Neural progenitor cell (in vitro differentiated cells): Measurements from ENCODE around the gene TRABD2B. TPM values are rescaled to one million over a fixed set of nuclear protein-coding genes. Genes with fewer than 3 reads are reported as not detected.

Source experiments
- DNase-seq: peaks from one replicate; pipeline ENCODE4 v3.0.0-alpha.2; 2016; ENCODE audit warnings: low spot score
- H2AFZ ChIP-seq: fragments of 200-600 bp; sonication (generic); replicated peaks from 2 replicates; pipeline ENCODE4 v1.6.1; 2016; ENCODE audit warnings: antibody characterized with exemption
- H3F3A ChIP-seq: fragments of 200-600 bp; sonication (generic); 2 replicates; pipeline ENCODE4 v1.6.1; 2016; ENCODE audit warnings: antibody characterized with exemption, low read depth
- H3K27ac ChIP-seq: fragments of 200-600 bp; sonication (generic); 2 replicates; pipeline ENCODE4 v1.5.1; 2016; ENCODE audit warnings: mild to moderate bottlenecking
- H3K27me3 ChIP-seq: fragments of 200-600 bp; sonication (generic); 2 replicates; pipeline ENCODE4 v1.6.1; 2016; ENCODE audit warnings: mild to moderate bottlenecking, moderate library complexity
- H3K36me3 ChIP-seq: fragments of 200-600 bp; sonication (generic); 2 replicates; pipeline ENCODE4 v1.5.1; 2016
- H3K4me1 ChIP-seq: fragments of 200-600 bp; sonication (generic); 2 replicates; pipeline ENCODE4 v1.6.1; 2016; ENCODE audit warnings: mixed run types
- H3K4me2 ChIP-seq: fragments of 200-600 bp; sonication (generic); 2 replicates; pipeline ENCODE4 v1.6.1; 2016
- H3K4me3 ChIP-seq: fragments of 200-600 bp; sonication (generic); 2 replicates; pipeline ENCODE4 v1.5.1; 2016
- H3K79me2 ChIP-seq: fragments of 200-600 bp; sonication (generic); 2 replicates; pipeline ENCODE4 v1.6.1; 2016; ENCODE audit warnings: low read depth
- H3K9ac ChIP-seq: fragments of 200-600 bp; sonication (generic); 2 replicates; pipeline ENCODE4 v1.6.1; 2016
- H3K9me3 ChIP-seq: fragments of 200-600 bp; sonication (generic); 2 replicates; pipeline ENCODE4 v1.5.1; 2016; ENCODE audit warnings: low read depth
- H4K20me1 ChIP-seq: fragments of 200-600 bp; sonication (generic); 2 replicates; pipeline ENCODE4 v1.6.1; 2016; ENCODE audit warnings: low read depth
- H3K27ac Mint-ChIP-seq: 3 replicates; pipeline ENCODE4 v1.8.0; 2021; ENCODE audit warnings: mixed read lengths
- H3K27me3 Mint-ChIP-seq: 2 replicates; pipeline ENCODE4 v1.8.0; 2022; ENCODE audit warnings: low read depth, mild to moderate bottlenecking, inconsistent platforms, moderate library complexity, mixed read lengths; ENCODE audit not compliant: insufficient read depth
- H3K36me3 Mint-ChIP-seq: 3 replicates; pipeline ENCODE4 v1.8.0; 2021; ENCODE audit warnings: mixed read lengths
- H3K4me1 Mint-ChIP-seq: 3 replicates; pipeline ENCODE4 v1.8.0; 2021; ENCODE audit warnings: mixed read lengths
- H3K4me3 Mint-ChIP-seq: 3 replicates; pipeline ENCODE4 v1.8.0; 2021; ENCODE audit warnings: mild to moderate bottlenecking, moderate library complexity, mixed read lengths
- H3K9me3 Mint-ChIP-seq: 3 replicates; pipeline ENCODE4 v1.8.0; 2020; ENCODE audit warnings: mixed read lengths
- EZH2 ChIP-seq: fragments of 200-600 bp; sonication (generic); IDR thresholded peaks from 2 replicates; pipeline ENCODE4 v1.6.1; 2017; ENCODE audit warnings: antibody characterized with exemption, mild to moderate bottlenecking, moderate library complexity
- EZH2phosphoT487 ChIP-seq: fragments of 200-600 bp; sonication (generic); IDR thresholded peaks from 2 replicates; pipeline ENCODE4 v1.6.1; 2017; ENCODE audit warnings: antibody characterized with exemption
- total RNA-seq: library from RNA; depleted of rRNA; stranded (reverse); fragments of >200 nt; gene quantifications from 2 replicates; pipeline ENCODE4 v1.2.3, GENCODE V29; 2015; ENCODE audit warnings: low replicate concordance
- TF ChIP-seq, protein P1 (sequence below): fragments of 200-600 bp; sonication (generic); IDR thresholded peaks from 2 replicates; pipeline ENCODE4 v1.5.1; 2017; ENCODE audit warnings: antibody characterized with exemption, mild to moderate bottlenecking

Gene TRABD2B
- total RNA-seq, 1 donor from 2014 or later, result 0.09 TPM

DNA sequence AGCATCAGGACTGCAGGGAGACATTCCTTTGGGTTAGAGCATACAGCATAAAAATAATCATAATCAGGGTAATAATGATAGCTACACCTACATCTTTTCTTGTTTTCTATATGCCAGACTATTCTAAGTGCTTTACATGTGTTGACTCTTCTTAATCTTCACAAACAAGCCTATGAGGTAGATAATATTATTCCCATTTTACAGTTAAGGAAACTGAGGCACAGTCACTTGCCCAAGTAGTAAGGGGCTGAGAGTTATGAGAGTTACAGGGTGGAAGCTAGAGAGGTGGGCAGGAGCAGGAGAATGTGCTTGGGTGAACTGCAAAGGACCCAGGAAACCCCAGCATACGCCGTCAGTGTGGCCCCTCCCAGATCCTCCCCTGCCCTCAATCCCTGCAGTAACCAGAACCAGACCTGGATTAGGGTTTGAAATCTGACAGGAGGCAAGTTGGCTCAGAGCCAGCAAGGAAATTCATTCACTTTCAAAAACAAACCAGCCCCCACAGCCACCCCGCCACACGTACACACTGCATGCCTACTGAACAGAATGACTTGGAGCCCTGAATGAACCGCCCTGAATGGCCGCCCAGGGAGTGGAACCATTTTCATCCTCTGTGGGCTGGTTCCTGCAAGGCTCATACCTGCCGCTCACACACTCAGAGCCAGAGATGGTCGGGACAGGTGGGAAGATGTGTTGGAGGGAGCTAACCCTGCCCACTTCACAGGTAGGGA is 126.1 kb downstream of the TRABD2B start:
- Histone ChIP-seq H3K27ac (no peak overlapping the region), H3K79me2 (no peaks in the 10 kb centered on the region), H3K4me3 (no peak overlapping the region), H3K9ac (no peak overlapping the region), H3K9me3 (no peaks in the 10 kb centered on the region), H3K27me3 (no peaks in the 10 kb centered on the region), H3F3A (no peaks in the 10 kb centered on the region), H3K4me2 (no peak overlapping the region), H2AFZ (no peak overlapping the region), H3K36me3 (no peaks in the 10 kb centered on the region), H3K4me1 (no peaks in the 10 kb centered on the region), H4K20me1 (no peaks in the 10 kb centered on the region)
- Mint-ChIP-seq H3K9me3 (peaks cover 2% of the 10 kb centered on the region), H3K4me1 (peaks cover 24% of the 10 kb centered on the region), H3K27ac (no peak overlapping the region), H3K4me3 (no peak overlapping the region), H3K36me3 (peaks cover 3% of the 10 kb centered on the region), H3K27me3 (no peaks in the 10 kb centered on the region)
- DNase-seq, result no peak
- TF ChIP-seq, protein P1, sequence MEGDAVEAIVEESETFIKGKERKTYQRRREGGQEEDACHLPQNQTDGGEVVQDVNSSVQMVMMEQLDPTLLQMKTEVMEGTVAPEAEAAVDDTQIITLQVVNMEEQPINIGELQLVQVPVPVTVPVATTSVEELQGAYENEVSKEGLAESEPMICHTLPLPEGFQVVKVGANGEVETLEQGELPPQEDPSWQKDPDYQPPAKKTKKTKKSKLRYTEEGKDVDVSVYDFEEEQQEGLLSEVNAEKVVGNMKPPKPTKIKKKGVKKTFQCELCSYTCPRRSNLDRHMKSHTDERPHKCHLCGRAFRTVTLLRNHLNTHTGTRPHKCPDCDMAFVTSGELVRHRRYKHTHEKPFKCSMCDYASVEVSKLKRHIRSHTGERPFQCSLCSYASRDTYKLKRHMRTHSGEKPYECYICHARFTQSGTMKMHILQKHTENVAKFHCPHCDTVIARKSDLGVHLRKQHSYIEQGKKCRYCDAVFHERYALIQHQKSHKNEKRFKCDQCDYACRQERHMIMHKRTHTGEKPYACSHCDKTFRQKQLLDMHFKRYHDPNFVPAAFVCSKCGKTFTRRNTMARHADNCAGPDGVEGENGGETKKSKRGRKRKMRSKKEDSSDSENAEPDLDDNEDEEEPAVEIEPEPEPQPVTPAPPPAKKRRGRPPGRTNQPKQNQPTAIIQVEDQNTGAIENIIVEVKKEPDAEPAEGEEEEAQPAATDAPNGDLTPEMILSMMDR, result no peak
- TF ChIP-seq EZH2phosphoT487, result no peak
- TF ChIP-seq EZH2, result no peak

DNA sequence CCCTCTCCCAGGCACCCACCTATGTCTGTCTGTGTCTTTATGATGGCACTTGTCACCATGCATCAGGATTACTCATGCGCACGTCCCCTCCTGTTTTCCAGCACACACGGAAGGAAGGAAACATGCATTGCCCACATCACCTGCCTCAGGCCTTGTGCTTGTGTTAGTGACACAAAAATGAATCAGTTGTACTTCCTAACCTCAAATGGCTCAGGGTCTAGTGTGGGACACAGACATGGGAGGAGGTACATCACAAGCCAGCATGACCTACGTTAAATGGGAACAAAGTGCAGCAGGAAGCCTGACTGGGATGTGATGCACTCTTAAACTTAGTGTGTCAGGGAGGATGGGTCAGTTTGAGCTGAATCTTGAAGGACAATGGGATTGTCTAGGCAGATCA is 126.7 kb downstream of the TRABD2B start:
- Histone ChIP-seq H3K36me3 (no peaks in the 10 kb centered on the region), H3K4me3 (no peak overlapping the region), H2AFZ (no peak overlapping the region), H3K79me2 (no peaks in the 10 kb centered on the region), H3K27ac (no peak overlapping the region), H4K20me1 (no peaks in the 10 kb centered on the region), H3K4me1 (no peaks in the 10 kb centered on the region), H3K9me3 (no peaks in the 10 kb centered on the region), H3K27me3 (no peaks in the 10 kb centered on the region), H3F3A (no peaks in the 10 kb centered on the region), H3K4me2 (no peak overlapping the region), H3K9ac (no peak overlapping the region)
- DNase-seq, result no peak
- peaks cover 3% of the 10 kb centered on the region for H3K36me3 Mint-ChIP-seq
- no peak overlapping the region for H3K4me3 Mint-ChIP-seq
- peaks cover 2% of the 10 kb centered on the region for H3K9me3 Mint-ChIP-seq
- TF ChIP-seq EZH2, result no peak
- no peak for TF ChIP-seq EZH2phosphoT487
- TF ChIP-seq, protein P1, result no peak
- no peaks in the 10 kb centered on the region for H3K27me3 Mint-ChIP-seq
- no peak overlapping the region for H3K27ac Mint-ChIP-seq
- H3K4me1 Mint-ChIP-seq, result peaks cover 18% of the 10 kb centered on the region

DNA sequence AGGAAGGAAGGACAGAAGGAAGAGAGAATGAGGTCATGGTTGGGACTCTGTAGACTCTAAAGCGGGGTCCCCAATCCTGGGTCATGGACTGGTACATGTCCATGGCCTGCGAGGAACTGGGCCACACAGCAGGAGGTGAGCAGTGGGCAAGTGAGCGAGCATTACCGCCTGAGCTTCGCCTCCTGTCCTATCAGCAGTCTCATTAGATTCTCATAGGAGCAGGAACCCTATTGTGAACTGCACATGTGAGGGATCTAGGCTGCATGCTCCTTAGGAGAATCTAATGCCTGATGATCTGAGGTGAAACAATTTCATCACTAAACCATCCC is 128.9 kb downstream of the TRABD2B start:
- TF ChIP-seq EZH2phosphoT487 (no peak), EZH2 (no peak)
- TF ChIP-seq, protein P1, result no peak
- Histone ChIP-seq H3K79me2 (no peaks in the 10 kb centered on the region), H2AFZ (no peak overlapping the region), H3F3A (no peaks in the 10 kb centered on the region), H3K4me2 (no peak overlapping the region), H3K27me3 (no peaks in the 10 kb centered on the region), H3K4me3 (no peak overlapping the region), H3K36me3 (no peaks in the 10 kb centered on the region), H3K9ac (no peak overlapping the region), H3K27ac (no peak overlapping the region), H4K20me1 (no peaks in the 10 kb centered on the region), H3K4me1 (no peaks in the 10 kb centered on the region), H3K9me3 (no peaks in the 10 kb centered on the region)
- no peak for DNase-seq
- Mint-ChIP-seq H3K4me1 (peaks cover 8% of the 10 kb centered on the region), H3K27me3 (no peaks in the 10 kb centered on the region), H3K4me3 (no peak overlapping the region), H3K36me3 (peaks cover 3% of the 10 kb centered on the region), H3K9me3 (peaks cover 2% of the 10 kb centered on the region), H3K27ac (no peak overlapping the region)
